Smooth muscle cell of the brain vasculature (primary cell): ENCODE measurements around the gene SLC25A23.

ENCODE experiments used
- DNase-seq: peaks from one replicate; pipeline ENCODE4 v3.0.0-alpha.2; 2012; ENCODE audit warnings: low read depth, low spot score

SLC25A23 gene

DNA sequence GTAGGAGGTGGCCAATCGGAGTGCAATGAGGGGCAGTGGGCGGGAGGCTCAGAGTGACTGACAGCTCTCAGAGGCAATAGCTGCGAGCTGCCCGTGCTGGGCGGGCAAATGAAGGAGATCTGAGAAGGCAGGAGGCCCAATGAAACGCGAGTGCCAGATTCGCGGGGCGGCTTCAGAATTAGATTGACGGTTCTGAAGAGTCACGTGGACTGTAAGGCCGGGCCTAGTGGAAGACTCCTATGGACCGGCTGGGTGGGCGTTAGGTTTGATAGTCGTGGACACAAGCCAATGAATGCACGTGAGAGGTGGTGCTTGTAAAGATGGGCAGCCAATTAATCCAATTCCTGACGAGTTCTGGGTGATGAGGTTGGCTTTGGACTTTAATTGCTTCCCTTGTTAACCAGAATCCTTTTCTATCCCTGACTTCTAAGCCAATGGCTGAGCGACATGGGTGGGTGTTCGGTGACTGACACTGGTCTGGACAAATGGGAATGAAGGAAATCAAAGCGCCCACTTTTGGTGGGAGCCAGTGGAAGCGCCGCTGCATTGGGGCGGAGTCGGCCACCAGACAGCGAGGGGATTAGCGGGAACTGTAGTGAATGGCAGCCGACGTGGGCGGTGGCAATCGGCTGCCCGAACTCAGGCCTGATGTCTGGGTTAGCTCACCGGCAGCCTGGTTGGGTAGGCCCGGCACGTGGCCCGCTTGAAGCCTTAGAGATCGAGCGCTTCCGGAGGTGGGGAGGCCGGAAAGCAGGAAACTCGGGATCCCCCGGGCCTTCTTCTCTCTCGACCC, 34.5 kb downstream of the SLC25A23 start:
- DNase-seq: peak; percentile 100

GRCh38 chr19:6424195-6424938, 35.2 kb downstream of the SLC25A23 start, which contains the start of gene KHSRP:
Gene KHSRP, minus strand, starts transcription at chr19:6424811. Its CDS starts 110 bp downstream, at chr19:6424701.
- DNase-seq: no peak

GRCh38 chr19:6423499-6424194, 35.9 kb downstream of the SLC25A23 start:
- peak; percentile 24 for DNase-seq

DNA sequence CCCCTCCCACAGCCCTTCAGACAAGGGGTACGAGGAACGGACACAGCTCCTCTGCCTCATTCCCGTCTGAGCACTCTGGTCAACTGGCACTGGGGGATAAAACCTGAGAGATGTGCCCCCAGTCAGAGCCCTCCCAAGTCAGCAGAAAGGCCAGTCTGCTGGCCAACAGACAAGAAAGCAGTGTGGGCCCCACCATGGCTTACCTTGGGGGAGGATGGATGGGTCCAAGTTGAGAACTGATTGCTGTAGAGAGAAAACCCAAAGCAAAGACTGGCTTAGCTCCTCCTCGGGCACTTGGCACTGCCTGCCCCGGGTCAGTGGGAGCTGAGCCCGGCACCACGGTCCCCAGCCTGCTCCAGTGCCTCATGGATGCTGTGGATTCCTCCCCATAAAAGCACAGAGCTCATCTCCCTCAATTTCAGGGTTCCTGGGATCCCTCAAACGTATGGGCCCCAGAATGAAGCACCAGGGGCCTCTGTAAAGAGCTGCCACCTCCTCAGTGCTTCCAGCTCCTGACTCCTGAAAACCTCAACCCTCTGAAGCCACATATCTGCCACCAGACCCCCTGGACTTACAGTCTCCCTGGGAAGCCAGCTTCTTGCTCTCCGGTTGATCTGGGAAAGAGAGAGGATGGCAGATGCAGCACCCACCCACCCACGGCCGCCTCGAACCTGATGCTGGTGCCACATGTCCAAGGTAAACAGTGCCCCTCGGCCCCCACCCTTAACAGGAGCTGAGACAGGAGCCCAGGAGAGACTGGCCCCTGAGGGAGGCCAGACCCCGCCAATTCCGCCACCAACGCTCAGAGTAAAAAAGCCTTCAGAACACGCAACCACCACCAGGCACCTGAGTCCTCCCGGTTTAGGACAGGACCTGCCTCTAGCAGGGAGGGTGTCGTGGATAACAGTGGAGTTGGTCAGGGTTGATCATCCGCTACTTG, 38.2 kb downstream of the SLC25A23 start:
- DNase-seq: no peak

GRCh38 chr19:6418562-6418932, 41.0 kb downstream of the SLC25A23 start:
- no peak for DNase-seq

GRCh38 chr19:6417713-6418561, 41.7 kb downstream of the SLC25A23 start:
- DNase-seq: no peak

DNA sequence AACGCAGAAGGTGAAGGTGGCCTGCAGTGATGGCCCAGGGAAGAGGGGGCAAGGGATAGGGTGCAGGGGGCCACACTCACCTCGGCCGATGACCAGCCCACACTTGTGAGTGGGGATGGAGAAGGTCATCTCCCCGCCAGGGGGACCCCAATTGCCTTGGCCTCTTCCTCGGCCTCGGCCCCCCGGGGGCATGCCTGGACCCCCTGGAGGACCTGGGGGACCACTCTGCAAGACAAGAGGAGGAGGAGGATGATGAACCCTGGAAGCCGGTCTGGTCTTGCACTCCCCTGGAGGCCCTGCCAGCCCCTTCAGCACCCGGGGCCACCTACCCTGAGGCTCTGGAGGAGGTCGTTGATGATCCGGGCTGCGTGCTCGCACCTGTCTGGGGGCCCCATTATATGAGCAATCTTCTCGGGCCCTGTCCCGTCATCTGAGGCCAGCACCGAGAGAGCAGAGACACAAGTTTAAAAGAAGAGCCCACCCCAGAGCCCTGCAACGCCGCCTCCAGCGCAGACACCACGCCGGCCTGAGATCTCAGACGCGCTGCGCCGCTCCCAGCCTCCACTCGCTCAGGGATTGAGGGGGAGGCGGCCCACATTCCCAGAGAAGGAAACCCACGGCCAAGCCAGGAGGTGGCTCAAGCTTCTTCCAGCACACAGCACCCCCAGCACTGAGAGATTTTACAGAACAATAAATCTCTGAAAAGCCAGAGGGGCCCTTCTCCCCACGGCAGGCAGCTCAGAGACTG, 42.8 kb downstream of the SLC25A23 start:
- DNase-seq: no peak

GRCh38 chr19:6415591-6416190, 43.9 kb downstream of the SLC25A23 start:
- DNase-seq: no peak

- DNase-seq: no peak
These were observed 44.6 kb downstream of the SLC25A23 start for GRCh38 chr19:6414793-6415590.

- no peak for DNase-seq
These were observed 45.6 kb downstream of the SLC25A23 start for GRCh38 chr19:6413721-6414643.

DNA sequence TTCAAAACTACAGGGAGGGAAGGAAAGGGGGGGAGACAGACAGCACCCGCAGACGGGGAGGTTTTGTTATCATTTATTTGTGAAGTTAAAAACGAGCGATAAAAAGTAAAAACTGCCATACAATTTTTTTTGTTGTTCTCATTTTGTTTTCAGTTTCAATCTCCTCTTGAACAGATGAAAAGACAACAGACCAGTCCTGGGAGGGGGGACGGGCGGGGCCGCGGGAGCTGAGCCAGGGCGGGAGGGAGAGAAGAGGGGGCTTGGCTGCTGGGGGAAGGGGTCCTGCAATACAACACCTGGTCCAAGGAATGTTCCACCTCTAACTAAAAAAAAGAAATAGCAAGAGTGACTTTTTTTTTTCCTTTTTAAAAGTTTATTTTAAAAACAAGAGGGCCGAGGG, 46.3 kb downstream of the SLC25A23 start:
- DNase-seq: no peak

- no peak for DNase-seq
These were observed 47.0 kb downstream of the SLC25A23 start for GRCh38 chr19:6412447-6413091.

DNA sequence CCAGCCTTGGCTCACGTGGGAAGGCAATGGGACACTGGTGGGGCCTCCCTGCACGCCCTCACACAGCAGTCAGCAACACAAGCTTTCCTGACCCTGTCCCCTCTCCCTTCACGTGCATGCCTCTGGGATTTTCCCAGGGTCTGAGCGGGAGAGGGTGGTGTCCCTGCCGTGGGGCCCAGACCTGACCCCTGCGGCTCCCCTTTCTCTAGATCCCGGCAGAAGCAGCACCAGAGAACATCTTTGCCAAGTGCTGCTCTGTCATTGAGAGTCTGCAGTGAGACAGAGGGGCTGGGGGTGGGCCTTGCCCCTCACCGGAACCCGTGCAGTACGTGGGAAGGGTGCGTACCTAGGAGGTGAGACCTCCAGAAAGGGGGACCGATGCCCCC, 47.5 kb downstream of the SLC25A23 start:
- no peak for DNase-seq

GRCh38 chr19:6409346-6409745, 50.2 kb downstream of the SLC25A23 start:
- DNase-seq: no peak

DNA sequence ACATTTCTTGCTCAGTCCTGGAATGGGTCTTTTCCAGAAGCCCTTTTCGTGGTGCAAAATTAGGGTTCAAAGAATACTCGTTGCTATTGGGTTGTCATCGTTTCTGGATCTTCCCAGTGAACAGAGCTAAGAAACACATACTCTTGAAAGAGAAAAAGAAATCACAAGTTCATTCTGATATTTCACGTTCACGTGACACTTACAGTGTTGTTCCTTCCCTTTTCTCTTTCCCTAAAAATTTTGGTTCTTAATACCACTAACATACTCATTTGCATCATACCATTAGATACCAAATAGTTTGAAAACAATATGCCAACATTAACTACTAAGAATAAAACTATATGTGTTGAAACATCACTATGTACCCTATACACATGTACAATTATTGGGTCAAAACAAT, 53.2 kb downstream of the SLC25A23 start:
- DNase-seq: no peak

DNA sequence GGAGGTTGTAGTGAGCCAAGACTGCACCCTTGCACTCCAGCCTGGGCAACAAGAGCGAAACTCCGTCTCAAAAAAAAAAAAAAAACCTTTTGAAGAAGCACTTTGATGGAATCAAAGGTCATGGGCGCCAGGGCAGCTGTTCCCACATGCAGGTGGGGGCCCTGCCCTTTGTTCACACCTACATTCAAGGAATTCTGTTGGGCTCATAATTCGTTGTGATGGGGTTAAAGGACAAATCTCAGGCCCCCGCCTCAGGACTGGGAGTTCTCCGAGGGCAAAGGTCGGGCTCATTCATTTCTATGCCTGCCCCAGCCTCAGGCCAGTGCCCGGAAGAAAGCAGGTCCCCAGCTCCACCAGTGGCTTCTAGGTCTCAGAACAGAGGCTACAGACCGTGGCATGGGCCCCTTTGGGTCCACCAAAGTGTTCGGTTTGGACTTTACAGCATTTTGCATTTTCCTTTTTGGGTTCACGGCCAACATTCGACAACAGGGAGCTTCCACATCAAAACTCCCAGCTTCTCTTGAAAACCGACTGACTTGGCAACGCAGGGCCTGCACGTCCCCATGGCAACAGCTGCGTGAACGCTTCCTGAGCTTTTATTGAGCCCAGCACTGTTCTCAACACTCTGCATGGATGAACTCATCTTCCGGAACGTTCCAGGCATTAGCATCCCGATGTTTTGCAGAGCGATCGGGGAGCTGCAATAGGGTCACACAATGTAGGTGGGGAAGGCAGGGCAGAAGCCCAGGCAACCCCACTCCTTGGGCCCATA, 56.6 kb downstream of the SLC25A23 start:
- DNase-seq: no peak
